Measurements from ENCODE around the gene PHEX. TPM values are rescaled to one million over a fixed set of nuclear protein-coding genes. Genes with fewer than 3 reads are reported as not detected.

The PHEX gene
- total RNA-seq, 3 donors from 2014 or later: 0.16 to 5.6 (median 2.5) TPM

DNA sequence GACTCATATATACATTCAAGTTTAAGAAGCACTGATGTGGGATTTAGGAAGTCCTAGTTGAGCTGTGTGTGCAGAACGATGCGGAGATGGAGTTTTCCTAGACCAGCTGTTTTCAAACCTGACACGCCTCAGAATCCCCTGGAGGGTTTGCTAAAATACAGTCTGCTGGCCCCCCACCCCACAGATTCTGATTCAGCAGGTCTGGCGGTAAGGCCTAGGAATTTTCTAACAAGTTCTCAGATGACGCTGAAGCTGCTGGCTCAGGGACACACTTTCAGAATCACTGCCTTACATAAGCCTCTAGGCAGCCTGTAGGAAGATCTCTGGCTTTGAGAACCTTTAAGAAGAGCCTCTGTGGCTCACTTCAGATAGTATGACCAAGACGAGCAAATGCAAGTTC is 73.1 kb downstream of the PHEX start:
- Histone ChIP-seq H3K4me1 (no peaks in the 10 kb centered on the region), H3K9me3 (peaks cover 0 to 4% of the 10 kb centered on the region in 2 donors), H3K4me3 (no peak overlapping the region), H3K36me3 (no peaks in the 10 kb centered on the region), H3K27ac (no peak overlapping the region), H3K27me3 (peaks cover 0 to 12% of the 10 kb centered on the region in 2 donors)
- intact Hi-C loops (cut with DNase I; ENCODE audit: low total_unique reads): no loop called here
- TF ChIP-seq POLR2A (IDR thresholded peaks at IDR 0.05): no peak
- TF ChIP-seq POLR2AphosphoS5 (IDR thresholded peaks at IDR 0.05): no peak
- TF ChIP-seq, protein P1, sequence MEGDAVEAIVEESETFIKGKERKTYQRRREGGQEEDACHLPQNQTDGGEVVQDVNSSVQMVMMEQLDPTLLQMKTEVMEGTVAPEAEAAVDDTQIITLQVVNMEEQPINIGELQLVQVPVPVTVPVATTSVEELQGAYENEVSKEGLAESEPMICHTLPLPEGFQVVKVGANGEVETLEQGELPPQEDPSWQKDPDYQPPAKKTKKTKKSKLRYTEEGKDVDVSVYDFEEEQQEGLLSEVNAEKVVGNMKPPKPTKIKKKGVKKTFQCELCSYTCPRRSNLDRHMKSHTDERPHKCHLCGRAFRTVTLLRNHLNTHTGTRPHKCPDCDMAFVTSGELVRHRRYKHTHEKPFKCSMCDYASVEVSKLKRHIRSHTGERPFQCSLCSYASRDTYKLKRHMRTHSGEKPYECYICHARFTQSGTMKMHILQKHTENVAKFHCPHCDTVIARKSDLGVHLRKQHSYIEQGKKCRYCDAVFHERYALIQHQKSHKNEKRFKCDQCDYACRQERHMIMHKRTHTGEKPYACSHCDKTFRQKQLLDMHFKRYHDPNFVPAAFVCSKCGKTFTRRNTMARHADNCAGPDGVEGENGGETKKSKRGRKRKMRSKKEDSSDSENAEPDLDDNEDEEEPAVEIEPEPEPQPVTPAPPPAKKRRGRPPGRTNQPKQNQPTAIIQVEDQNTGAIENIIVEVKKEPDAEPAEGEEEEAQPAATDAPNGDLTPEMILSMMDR (IDR thresholded peaks at IDR 0.05): no peak
- DNase-seq (ENCODE audit: low spot score in 2 of 2): no peak

GRCh38 chrX:22105971-22106370 is 73.8 kb downstream of the PHEX start:
- intact Hi-C loops (cut with DNase I; ENCODE audit: low total_unique reads): no loop called here
- DNase-seq (ENCODE audit: low spot score in 2 of 2): no peak
- no peak overlapping the region for H3K4me3 ChIP-seq
- no peak for TF ChIP-seq POLR2A (IDR thresholded peaks at IDR 0.05)
- TF ChIP-seq, protein P1 (IDR thresholded peaks at IDR 0.05): no peak
- H3K36me3 ChIP-seq: no peaks in the 10 kb centered on the region
- H3K9me3 ChIP-seq: peaks cover 0 to 4% of the 10 kb centered on the region in 2 donors
- H3K27ac ChIP-seq: no peak overlapping the region
- no peaks in the 10 kb centered on the region for H3K4me1 ChIP-seq
- H3K27me3 ChIP-seq: peaks cover 0 to 8% of the 10 kb centered on the region in 2 donors

DNA sequence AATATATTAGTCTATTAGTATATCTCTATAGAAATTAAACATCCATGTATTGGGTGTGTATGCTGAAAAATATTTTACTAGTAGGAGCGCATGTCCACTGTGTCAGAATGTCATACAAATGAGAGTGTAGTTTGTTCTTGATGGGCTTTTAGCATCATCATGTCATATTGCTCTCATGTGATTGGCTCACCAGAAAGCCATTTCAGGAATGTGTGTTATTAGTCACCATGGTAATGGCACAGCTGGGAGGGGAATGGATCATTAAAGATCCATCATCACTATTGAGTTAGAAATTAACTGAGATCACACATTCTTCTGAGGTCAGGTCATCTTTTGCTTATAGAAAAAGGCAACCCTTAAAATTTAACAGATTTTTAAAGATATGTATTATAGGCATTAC is 77.3 kb downstream of the PHEX start:
- DNase-seq (ENCODE audit: low spot score in 2 of 2): no peak
- Histone ChIP-seq H3K4me3 (no peak overlapping the region), H3K27me3 (peaks cover 0 to 8% of the 10 kb centered on the region in 2 donors), H3K36me3 (no peaks in the 10 kb centered on the region), H3K27ac (no peak overlapping the region), H3K9me3 (no peaks in the 10 kb centered on the region), H3K4me1 (no peaks in the 10 kb centered on the region)
- intact Hi-C loops (cut with DNase I; ENCODE audit: low total_unique reads): no loop called here
- no peak for TF ChIP-seq POLR2A (IDR thresholded peaks at IDR 0.05)
- TF ChIP-seq, protein P1 (IDR thresholded peaks at IDR 0.05): no peak
- no peak for TF ChIP-seq POLR2AphosphoS5 (IDR thresholded peaks at IDR 0.05)

- DNase-seq (ENCODE audit: low spot score in 2 of 2): no peak
- intact Hi-C loops (cut with DNase I; ENCODE audit: low total_unique reads): no loop called here
- Histone ChIP-seq H3K36me3 (no peaks in the 10 kb centered on the region), H3K27me3 (peaks cover 0 to 15% of the 10 kb centered on the region in 2 donors), H3K4me1 (no peaks in the 10 kb centered on the region), H3K4me3 (no peak overlapping the region), H3K9me3 (no peaks in the 10 kb centered on the region), H3K27ac (no peak overlapping the region)
- TF ChIP-seq, protein P1 (IDR thresholded peaks at IDR 0.05): no peak
- TF ChIP-seq POLR2AphosphoS5 (IDR thresholded peaks at IDR 0.05) (no peak), POLR2A (IDR thresholded peaks at IDR 0.05) (no peak)
These were observed 78.8 kb downstream of the PHEX start for GRCh38 chrX:22110729-22111494.
